Stimulated activated CD8-positive, alpha-beta memory T cell treated with anti-CD3 and anti-CD28 coated beads, Interleukin-12 subunit alpha, Interleukin-12 subunit beta, amount 100 ng/mL, for 24 hours (primary cell): ENCODE data around the gene PNCK.

ENCODE experiments used
- DNase-seq: peaks from one replicate; pipeline ENCODE4 v3.0.0-alpha.2; 2020; ENCODE audit errors: extremely low read depth

Gene PNCK

DNA sequence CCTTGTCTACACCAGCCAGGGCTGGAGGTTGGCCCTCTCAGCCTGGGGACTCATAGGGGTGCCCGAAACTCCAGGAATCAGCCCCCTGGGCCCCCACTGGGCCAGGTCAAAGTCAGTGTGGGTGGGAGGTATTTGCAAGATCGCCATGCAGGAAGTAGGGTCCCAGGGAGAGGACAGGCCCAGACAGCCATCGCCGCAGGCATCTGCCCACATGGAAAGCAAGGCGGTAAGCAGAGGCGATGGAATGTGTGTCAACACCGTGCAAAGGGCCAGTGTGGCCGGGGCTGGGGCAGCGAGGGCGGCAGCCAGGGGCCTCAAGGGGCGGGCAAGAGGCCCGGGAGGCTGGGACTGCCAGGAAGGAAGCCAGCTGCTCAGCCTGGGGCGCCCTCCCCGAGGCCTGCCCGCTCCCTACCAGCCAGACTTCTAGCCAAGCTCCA is 45.9 kb downstream of the PNCK start:
- DNase-seq, result no peak

GRCh38 chrX:153626863-153627674 is 46.5 kb downstream of the PNCK start:
- DNase-seq, result no peak

DNA sequence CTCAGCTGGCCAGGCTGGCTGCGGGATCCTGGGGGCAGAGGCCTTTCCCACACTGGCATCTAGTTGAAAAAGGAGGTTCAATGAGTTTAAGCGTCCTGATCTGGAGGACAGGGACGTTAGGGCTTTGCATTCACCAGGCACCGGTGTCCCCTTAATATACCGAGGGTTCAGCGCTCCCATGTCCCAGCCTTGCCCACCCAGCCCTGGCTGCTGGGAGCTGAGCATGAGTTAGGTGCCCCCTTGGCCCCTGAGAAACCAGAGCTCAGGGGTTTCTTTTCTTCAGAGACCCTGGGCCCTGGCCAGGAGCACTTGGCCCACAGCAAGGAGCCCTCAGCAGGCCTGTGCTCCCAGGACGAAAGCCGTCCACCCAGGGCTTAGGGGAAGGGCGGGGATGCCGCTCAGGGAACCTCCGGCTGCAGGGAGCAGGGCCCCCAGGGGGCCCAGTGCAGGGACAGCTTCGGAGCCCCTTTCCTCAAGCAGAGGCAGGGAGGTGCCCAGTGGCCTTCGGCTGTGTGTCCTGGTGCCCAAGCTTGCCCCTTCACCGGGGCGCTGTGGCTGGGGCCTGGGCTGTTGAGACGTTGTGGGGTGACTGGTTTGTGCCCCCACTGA is 47.5 kb downstream of the PNCK start:
- no peak for DNase-seq

DNA sequence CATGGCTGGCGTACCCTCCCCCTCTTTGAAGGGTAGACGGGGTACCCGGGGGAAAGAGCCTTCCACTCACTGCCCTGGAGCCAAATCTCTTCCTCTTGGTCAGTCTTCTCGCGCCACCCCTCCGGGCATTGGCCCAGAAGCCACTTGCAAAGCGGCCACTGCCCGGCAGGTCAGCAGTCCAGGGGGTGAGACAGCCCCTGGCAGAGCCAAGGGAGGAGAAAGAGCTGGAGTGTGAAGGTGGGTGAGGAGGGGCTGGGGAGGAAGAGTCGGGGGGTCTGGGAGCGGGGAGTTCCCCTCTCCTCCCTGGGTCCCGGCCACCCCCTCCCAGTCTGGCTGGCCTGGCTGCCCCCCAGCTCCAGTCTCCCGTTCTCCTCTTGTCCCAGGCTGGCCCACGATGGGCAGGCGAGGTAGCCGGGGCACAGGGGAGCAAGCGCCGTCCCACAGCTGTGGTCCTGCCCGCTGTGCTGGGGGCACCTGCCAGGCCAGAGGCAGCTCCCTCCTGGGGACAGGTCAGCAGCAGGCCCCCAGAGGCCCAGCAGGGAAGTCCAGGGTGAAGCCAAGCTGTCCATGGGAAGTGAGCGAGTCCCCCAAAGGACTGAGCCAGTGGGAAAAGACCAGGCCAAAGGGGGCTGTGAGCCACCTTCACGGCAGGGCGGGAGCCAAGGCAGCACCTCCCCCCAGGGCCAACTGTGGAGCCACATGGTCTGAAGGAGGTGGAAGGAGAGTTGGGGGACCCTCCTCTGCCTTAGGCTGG is 48.2 kb downstream of the PNCK start:
- no peak for DNase-seq

DNA sequence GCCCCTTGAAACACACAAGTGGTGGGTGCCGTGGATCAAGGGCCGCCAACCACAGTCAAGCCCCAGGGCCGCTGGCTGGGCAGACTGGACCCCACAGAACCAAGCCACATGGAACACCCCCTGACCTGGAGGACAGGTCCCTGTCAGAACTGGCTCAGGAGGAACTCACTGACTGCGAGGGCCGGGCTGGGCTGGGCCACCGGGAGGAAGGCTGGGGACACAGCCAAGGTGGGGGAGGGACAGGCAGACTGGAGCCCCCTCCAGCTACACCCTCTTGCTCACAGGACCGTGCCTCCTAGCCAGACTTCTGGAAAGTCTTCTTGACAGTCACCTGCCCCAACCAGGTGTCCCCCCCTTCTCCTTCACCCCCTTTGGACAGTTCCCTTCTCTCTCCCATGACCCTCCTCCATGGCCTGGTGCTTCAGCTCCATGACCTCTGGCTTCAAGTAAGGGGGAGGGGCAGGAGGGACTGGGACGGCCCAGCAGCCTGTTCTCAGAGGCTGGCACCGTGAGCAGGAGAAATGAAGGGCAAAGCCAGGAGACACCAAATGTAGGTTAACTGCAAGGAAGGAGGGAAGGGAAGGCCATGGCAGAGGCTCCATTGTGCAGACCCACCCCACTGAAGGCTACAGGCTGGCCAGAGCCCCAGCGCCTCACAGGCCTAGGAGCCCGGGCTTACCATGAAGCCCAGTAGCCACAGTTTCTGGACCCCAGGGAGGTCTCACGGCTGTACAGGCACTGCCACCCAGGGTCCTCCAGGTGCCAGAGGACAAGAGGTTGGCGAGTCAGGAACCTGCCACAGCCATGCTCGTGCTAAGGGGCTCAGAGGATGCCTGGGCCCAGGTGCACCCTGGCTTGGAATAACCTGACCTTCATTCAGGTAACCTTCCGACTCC is 49.2 kb downstream of the PNCK start:
- DNase-seq, result no peak

GRCh38 chrX:153623310-153624029 is 50.1 kb downstream of the PNCK start:
- no peak for DNase-seq

- no peak for DNase-seq
Observed at GRCh38 chrX:153622661-153623309, 50.8 kb downstream of the PNCK start.

DNA sequence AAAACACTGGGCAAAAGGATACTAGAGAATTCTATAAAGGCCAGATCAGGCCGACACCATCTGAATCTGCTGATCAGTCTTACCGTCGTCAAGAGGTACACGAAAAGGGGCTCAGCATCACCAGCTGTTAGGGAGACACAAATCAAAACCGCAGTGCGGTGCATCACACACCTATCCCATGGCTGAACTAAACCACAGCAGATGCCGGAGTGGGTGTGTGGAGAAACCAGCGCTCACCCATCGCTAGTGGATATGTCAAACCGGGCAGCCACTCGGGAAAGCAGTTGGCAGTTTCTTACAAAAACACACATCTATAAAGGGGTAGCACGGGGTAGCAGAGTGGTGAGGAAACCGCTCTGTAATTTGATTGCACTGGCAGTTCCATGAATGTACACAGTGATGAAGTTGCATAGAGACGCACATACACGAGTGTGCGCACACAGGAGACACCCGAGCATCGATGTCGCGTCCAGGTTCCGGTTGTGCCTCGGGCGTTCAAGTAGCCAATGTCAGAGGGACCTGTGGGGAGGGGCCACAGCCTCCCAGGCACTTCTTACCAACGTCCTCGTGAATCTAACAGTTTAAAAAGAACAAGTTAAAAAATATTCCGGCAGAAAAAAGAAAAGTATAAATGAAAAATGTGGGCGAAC is 51.5 kb downstream of the PNCK start:
- no peak for DNase-seq

GRCh38 chrX:153620576-153620975 is 53.0 kb downstream of the PNCK start:
- no peak for DNase-seq
